OCI-LY7 (cell line): ENCODE results near the gene CEP170B.
"Not testable (repeated sequence)": the region's sequence is repeated elsewhere in the genome, so short reads cannot be mapped to it uniquely, and the experiment has no call there.

ENCODE experiments used
- EZH2phosphoT487 ChIP-seq: fragments of 200-600 bp; sonication (generic); IDR thresholded peaks from 2 replicates; pipeline ENCODE4 v1.6.1; 2018; ENCODE audit warnings: low read depth, borderline replicate concordance, mild to moderate bottlenecking, mixed run types, antibody characterized with exemption, low read length, moderate library complexity, mixed read lengths
- TF ChIP-seq, protein P1 (sequence below): fragments of 200-600 bp; sonication (generic); conservative IDR thresholded peaks from 2 replicates; pipeline ENCODE4 v1.5.1; 2014; ENCODE audit warnings: mild to moderate bottlenecking, antibody characterized with exemption, low read length, moderate library complexity, mixed read lengths

DNA sequence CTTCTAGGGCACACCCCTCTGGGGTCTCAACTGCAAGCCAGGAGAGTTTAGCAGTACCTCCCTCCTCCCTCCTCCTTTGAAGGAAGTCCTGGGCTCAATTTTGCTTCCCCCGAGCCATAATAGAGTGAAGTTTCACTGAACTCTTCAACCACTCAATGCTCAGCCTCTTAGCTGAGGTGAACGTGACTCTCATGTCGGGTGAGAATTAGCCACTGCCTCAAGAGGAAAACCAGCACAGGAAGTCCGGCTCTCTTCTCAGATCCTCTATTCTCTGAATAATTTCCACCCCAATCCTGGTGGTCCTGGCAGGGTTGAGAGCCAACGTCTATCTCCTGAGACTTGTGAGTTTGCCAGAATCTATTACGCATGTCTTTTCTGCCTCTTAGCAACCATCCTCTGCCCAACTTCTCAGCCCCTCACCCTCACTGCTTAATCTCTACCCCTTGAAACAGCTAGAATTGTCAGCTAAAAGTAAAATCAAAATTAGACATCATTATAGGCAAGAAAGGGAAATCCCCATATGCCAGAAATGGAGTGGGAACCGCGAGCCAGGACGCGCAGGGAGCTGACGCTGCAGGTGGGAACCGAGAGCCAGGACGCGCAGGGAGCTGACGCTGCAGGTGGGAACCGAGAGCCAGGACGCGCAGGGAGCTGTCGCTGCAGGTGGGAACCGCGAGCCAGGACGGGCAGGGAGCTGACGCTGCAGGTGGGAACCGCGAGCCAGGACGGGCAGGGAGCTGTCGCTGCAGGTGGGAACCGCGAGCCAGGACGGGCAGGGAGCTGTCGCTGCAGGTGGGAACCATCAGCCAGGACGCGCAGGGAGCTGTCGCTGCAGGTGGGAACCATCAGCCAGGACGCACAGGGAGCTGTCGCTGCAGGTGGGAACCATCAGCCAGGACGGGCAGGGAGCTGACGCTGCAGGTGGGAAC lies 39.8 kb downstream of the CEP170B start:
- TF ChIP-seq, protein P1, sequence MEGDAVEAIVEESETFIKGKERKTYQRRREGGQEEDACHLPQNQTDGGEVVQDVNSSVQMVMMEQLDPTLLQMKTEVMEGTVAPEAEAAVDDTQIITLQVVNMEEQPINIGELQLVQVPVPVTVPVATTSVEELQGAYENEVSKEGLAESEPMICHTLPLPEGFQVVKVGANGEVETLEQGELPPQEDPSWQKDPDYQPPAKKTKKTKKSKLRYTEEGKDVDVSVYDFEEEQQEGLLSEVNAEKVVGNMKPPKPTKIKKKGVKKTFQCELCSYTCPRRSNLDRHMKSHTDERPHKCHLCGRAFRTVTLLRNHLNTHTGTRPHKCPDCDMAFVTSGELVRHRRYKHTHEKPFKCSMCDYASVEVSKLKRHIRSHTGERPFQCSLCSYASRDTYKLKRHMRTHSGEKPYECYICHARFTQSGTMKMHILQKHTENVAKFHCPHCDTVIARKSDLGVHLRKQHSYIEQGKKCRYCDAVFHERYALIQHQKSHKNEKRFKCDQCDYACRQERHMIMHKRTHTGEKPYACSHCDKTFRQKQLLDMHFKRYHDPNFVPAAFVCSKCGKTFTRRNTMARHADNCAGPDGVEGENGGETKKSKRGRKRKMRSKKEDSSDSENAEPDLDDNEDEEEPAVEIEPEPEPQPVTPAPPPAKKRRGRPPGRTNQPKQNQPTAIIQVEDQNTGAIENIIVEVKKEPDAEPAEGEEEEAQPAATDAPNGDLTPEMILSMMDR, result not testable (repeated sequence)
- TF ChIP-seq EZH2phosphoT487, result not testable (repeated sequence)
